Lower leg skin (tissue), 3 donors: ENCODE data around the gene ATP2B3.

Experiments used
- CTCF ChIP-seq, 3 donors: fragments of 450-650 bp; IDR thresholded peaks; one replicate each; pipeline ENCODE4 v1.5.1; 2016; ENCODE audit warnings: antibody characterized with exemption in 3 of 3, mild to moderate bottlenecking in 3 of 3, moderate library complexity in 2 of 3
- POLR2A ChIP-seq, 2 donors: fragments of 450-650 bp; IDR thresholded peaks; one replicate each; pipeline ENCODE4 v1.6.1; 2016 to 2017; ENCODE audit warnings: antibody characterized with exemption in 2 of 2, mild to moderate bottlenecking in 1 of 2, moderate library complexity in 1 of 2

GRCh38 chrX:153576961-153577360 lies 59.5 kb downstream of the ATP2B3 start:
- TF ChIP-seq CTCF (IDR thresholded peaks at IDR 0.05): no peak
- TF ChIP-seq POLR2A (IDR thresholded peaks at IDR 0.05): no peak
